IPS-18a (cell line): ENCODE measurements around the gene CUL4A.

Experiments used
- H3K27ac ChIP-seq: one replicate; pipeline ENCODE4 v1.5.1; 2013; ENCODE audit warnings: low read length
- H3K27me3 ChIP-seq: one replicate; pipeline ENCODE4 v1.6.1; 2013; ENCODE audit warnings: mild to moderate bottlenecking, low read length; ENCODE audit not compliant: control insufficient read depth, insufficient read depth
- H3K36me3 ChIP-seq: one replicate; pipeline ENCODE4 v1.6.1; 2013; ENCODE audit warnings: low read depth, low read length; ENCODE audit not compliant: control insufficient read depth
- H3K4me1 ChIP-seq: one replicate; pipeline ENCODE4 v1.6.1; 2013; ENCODE audit warnings: low read depth, low read length; ENCODE audit not compliant: control insufficient read depth
- H3K4me3 ChIP-seq: one replicate; pipeline ENCODE4 v1.5.1; 2013; ENCODE audit warnings: low read length
- H3K9ac ChIP-seq: one replicate; pipeline ENCODE4 v1.6.1; 2013; ENCODE audit warnings: mild to moderate bottlenecking, low read length, moderate library complexity
- H3K9me3 ChIP-seq: one replicate; pipeline ENCODE4 v1.6.1; 2013; ENCODE audit warnings: low read depth, low read length; ENCODE audit not compliant: control insufficient read depth

Gene CUL4A

DNA sequence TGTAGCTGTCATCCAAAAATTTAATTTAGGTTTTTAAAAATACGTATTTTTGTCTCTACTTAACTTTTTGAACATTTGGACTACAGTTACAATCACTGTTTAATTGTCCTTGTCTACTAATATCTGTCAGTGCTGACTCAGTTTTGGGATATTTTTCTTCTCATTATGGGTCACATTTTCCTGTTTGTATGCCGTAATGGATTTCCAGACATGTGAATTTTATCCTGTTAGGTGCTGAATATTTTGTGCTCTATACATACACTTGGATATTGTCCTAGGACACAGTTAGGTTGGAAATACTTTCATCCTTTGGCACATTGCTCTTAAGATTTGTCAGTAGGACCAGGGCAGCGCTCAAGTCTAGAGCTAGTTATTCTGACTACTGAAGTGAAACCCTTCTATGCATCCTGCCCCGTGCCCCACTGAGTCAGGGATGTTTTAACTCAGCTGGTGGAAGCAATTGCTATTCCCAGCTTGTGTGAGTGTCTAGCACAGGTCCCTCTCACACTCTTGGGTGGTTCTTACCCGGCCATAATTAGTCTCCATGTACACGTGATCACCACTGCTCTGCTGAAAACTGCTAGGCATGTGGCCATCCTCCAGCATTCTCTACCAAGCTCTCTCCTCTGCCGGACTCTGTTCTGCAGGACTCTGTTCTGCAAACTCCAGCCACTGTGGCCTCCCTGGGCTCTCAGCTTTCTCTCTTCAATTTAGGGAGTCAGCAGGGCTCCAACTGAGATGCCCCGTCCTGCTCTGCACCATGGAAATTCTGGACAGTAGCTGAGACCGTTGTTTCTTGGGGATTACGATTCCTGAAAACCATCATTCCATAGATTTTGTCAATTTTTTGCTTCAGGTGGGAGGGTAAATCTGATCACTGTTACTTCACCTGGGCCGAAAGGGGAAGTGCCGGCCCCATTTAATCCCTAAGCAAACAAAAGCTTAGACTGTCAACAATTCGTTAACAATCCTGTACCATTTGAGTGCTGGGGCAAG lies 39.8 kb upstream of the CUL4A start:
- Histone ChIP-seq H3K4me1 (no peaks in the 10 kb centered on the region), H3K27me3 (no peaks in the 10 kb centered on the region)

GRCh38 chr13:113170511-113170910 lies 38.9 kb upstream of the CUL4A start:
- no peaks in the 10 kb centered on the region for H3K27me3 ChIP-seq
- H3K36me3 ChIP-seq: peaks cover 37% of the 10 kb centered on the region
- no peak overlapping the region for H3K9ac ChIP-seq
- H3K27ac ChIP-seq: no peak overlapping the region
- H3K4me3 ChIP-seq: no peak overlapping the region
- no peaks in the 10 kb centered on the region for H3K4me1 ChIP-seq
- H3K9me3 ChIP-seq: no peaks in the 10 kb centered on the region

More for the DNA sequence above, 39.8 kb upstream of the CUL4A start:
- H3K9ac ChIP-seq: no peak overlapping the region
- peaks cover 29% of the 10 kb centered on the region for H3K36me3 ChIP-seq
- H3K27ac ChIP-seq: no peak overlapping the region
- no peaks in the 10 kb centered on the region for H3K9me3 ChIP-seq
- H3K4me3 ChIP-seq: no peak overlapping the region

- no peak overlapping the region for H3K4me3 ChIP-seq
- no peaks in the 10 kb centered on the region for H3K27me3 ChIP-seq
- peaks cover 46% of the 10 kb centered on the region for H3K36me3 ChIP-seq
- H3K9me3 ChIP-seq: no peaks in the 10 kb centered on the region
- H3K4me1 ChIP-seq: no peaks in the 10 kb centered on the region
- H3K9ac ChIP-seq: no peak overlapping the region
- no peak overlapping the region for H3K27ac ChIP-seq
Observed at GRCh38 chr13:113171250-113172125, 37.9 kb upstream of the CUL4A start.

DNA sequence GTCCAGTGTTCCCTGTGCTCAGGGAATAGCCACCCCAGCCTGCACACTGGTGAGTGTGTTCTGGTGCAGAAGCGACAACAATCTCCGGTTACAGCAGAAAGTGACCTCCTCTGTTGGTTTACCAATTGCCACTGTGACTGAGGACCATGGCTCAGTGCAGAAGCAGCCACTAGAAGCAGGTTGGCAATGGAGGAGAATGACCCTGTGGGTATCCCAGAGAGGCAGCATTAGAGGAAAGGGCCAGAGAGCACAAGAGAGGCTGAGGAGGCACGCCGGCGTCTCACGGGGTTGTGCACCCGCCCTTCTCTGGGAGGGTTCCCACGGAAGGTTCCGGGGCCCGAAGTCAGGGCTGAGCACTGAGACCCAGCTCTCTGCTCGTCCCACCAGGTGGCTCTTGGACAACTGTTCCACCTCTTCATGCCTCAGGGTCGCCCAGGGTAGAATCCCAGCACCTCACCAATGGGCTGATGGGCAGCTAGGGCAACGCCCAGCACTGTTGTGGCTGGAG lies 36.9 kb upstream of the CUL4A start:
- peaks cover 53% of the 10 kb centered on the region for H3K36me3 ChIP-seq
- no peaks in the 10 kb centered on the region for H3K4me1 ChIP-seq
- no peak overlapping the region for H3K4me3 ChIP-seq
- H3K27me3 ChIP-seq: no peaks in the 10 kb centered on the region
- no peak overlapping the region for H3K27ac ChIP-seq
- H3K9ac ChIP-seq: no peak overlapping the region
- H3K9me3 ChIP-seq: no peaks in the 10 kb centered on the region

GRCh38 chr13:113176280-113176679 lies 33.1 kb upstream of the CUL4A start:
- no peak overlapping the region for H3K9ac ChIP-seq
- H3K36me3 ChIP-seq: peaks cover 72% of the 10 kb centered on the region
- peaks cover 22% of the 10 kb centered on the region for H3K4me1 ChIP-seq
- no peaks in the 10 kb centered on the region for H3K27me3 ChIP-seq
- no peak overlapping the region for H3K27ac ChIP-seq
- no peaks in the 10 kb centered on the region for H3K9me3 ChIP-seq
- H3K4me3 ChIP-seq: no peak overlapping the region

DNA sequence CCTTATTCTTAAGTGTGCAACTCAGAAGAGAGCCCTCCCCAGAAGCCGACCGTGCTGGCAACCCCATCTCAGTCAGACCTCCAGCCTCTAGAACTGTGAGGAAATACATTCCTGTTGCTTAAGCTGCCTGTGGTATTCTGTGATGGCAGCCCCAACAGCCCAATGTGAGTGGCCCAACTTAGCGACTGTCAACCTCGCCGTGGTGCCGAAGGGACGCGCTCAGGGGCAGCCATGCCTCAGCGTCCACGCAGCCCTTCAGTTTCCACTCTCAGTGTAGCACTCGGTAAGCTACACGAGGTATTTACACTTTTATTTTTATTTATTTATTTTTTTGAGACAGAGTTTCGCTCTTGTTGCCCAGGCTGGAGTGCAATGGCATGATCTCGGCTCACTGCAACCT lies 32.6 kb upstream of the CUL4A start:
- H3K4me3 ChIP-seq: no peak overlapping the region
- peaks cover 69% of the 10 kb centered on the region for H3K36me3 ChIP-seq
- H3K27ac ChIP-seq: no peak overlapping the region
- no peaks in the 10 kb centered on the region for H3K27me3 ChIP-seq
- peaks cover 22% of the 10 kb centered on the region for H3K4me1 ChIP-seq
- no peak overlapping the region for H3K9ac ChIP-seq
- H3K9me3 ChIP-seq: no peaks in the 10 kb centered on the region

DNA sequence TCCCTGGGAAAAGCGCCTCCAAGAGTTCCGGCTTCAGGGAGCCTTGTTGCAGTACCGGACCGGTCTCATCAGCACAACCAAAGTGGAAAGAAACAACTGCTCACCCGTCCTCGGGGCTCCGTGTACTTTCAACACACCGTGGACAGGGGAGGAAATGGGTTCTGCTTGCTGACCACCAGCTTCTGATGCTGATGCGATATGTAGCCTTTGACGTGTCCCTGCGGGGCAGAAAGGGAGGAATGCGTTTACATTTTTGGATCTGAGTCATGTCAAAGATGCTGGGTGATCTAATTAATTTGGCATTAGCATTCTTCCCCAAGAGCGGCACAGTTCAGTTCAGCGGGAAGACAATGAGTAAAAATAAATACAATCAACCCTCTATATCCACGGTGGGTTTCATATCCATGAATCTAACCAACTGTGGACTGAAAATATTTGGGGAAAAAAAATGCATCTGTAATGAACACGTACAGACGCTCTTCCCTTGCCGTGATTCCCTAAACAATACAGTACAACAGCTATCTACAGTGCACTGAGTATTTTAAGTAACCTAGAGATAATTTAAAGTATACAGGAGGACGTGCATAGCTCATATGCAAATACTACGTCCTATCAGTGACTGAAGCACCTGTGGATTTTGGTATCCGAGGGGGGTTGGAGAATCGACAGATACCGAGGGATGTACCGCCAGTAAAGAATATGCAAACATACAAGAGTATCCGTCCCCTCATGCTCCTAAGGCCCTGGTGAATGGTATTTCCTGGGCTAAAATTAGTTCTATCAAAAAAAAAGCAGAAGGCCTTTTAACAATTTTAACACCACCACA lies 31.1 kb upstream of the CUL4A start:
- no peak overlapping the region for H3K9ac ChIP-seq
- H3K27ac ChIP-seq: no peak overlapping the region
- H3K4me1 ChIP-seq: peaks cover 22% of the 10 kb centered on the region
- peaks cover 69% of the 10 kb centered on the region for H3K36me3 ChIP-seq
- H3K27me3 ChIP-seq: no peaks in the 10 kb centered on the region
- no peaks in the 10 kb centered on the region for H3K9me3 ChIP-seq
- H3K4me3 ChIP-seq: no peak overlapping the region

DNA sequence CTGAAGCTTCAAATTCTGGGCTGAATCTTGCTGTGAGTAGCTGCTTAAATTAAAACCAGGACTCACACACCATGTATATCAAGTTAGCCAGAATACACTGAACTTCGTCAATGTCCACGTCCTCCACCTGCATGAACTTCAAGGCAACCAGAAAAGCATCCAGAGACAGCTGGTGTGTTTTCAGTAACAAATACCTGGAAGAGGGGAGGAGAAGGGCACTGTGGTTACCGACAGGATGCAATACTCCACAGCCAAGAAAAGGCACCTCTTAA lies 30.6 kb upstream of the CUL4A start:
- Histone ChIP-seq H3K4me3 (no peak overlapping the region), H3K27ac (no peak overlapping the region), H3K27me3 (no peaks in the 10 kb centered on the region), H3K9ac (no peak overlapping the region), H3K4me1 (peaks cover 22% of the 10 kb centered on the region), H3K36me3 (peaks cover 75% of the 10 kb centered on the region), H3K9me3 (no peaks in the 10 kb centered on the region)

GRCh38 chr13:113179374-113180230 lies 29.8 kb upstream of the CUL4A start:
- Histone ChIP-seq H3K27ac (peak overlapping the region; percentile 40), H3K4me3 (no peak overlapping the region), H3K9ac (peak overlapping the region; percentile 9), H3K36me3 (peaks cover 80% of the 10 kb centered on the region), H3K27me3 (no peaks in the 10 kb centered on the region), H3K9me3 (no peaks in the 10 kb centered on the region), H3K4me1 (peaks cover 22% of the 10 kb centered on the region)

GRCh38 chr13:113182046-113182445 lies 27.4 kb upstream of the CUL4A start:
- H3K4me3 ChIP-seq: no peak overlapping the region
- H3K9ac ChIP-seq: no peak overlapping the region
- no peak overlapping the region for H3K27ac ChIP-seq
- peaks cover 69% of the 10 kb centered on the region for H3K36me3 ChIP-seq
- no peaks in the 10 kb centered on the region for H3K9me3 ChIP-seq
- peaks cover 22% of the 10 kb centered on the region for H3K4me1 ChIP-seq
- H3K27me3 ChIP-seq: no peaks in the 10 kb centered on the region
